ENCODE data around the gene ZNF24.

- TF ChIP-seq CTCF (IDR thresholded peaks at IDR 0.05 in 8 of 11, conservative IDR thresholded peaks at IDR 0.05 in 3 of 11): no peak
- TF ChIP-seq POLR2A (IDR thresholded peaks at IDR 0.05): no peak
- no peak for TF ChIP-seq POLR2AphosphoS5 (IDR thresholded peaks at IDR 0.05)
These were observed 44.9 kb upstream of the ZNF24 start for GRCh38 chr18:35389095-35389618.
